Left ventricle myocardium inferior (tissue), 1 donor: ENCODE measurements around the gene GABPB2. TPM values are rescaled to one million over a fixed set of nuclear protein-coding genes. Genes with fewer than 3 reads are reported as not detected.
A peak's percentile ranks its signal among the peaks of the same experiment; 100 is the strongest.

ENCODE experiments used
- DNase-seq: peaks from one replicate; pipeline ENCODE4 v3.0.0-alpha.2; 2020
- H3K27ac ChIP-seq: fragments of 200-600 bp; replicated peaks from 2 replicates; pipeline ENCODE4 v1.8.0; 2021
- H3K27me3 ChIP-seq: fragments of 200-600 bp; 2 replicates; pipeline ENCODE4 v1.8.0; 2021; ENCODE audit warnings: low read depth
- H3K36me3 ChIP-seq: fragments of 200-600 bp; 2 replicates; pipeline ENCODE4 v1.8.0; 2021
- H3K4me1 ChIP-seq: fragments of 200-600 bp; 2 replicates; pipeline ENCODE4 v1.8.0; 2021
- H3K4me3 ChIP-seq: fragments of 200-600 bp; 2 replicates; pipeline ENCODE4 v1.8.0; 2021; ENCODE audit warnings: mild to moderate bottlenecking, moderate library complexity
- H3K9me3 ChIP-seq: fragments of 200-600 bp; replicated peaks from 2 replicates; pipeline ENCODE4 v1.8.0; 2021
- CTCF ChIP-seq: fragments of 200-600 bp; IDR thresholded peaks from 2 replicates; pipeline ENCODE4 v1.8.0; 2021; ENCODE audit warnings: antibody characterized with exemption, mild to moderate bottlenecking, borderline replicate concordance
- intact Hi-C: fragments of 100-400 bp; cut with micrococcal nuclease; formaldehyde crosslinking; loops from one replicate; pipeline ENCODE4 v1.11.0; 2022
- total RNA-seq: library from RNA; stranded (reverse); fragmentation: NEBNext Ultra II Directional; extraction: Animal tissue kit (Norgen Biotek cat#: 25700); gene quantifications from one replicate; pipeline ENCODE4 v1.2.1, GENCODE V29; 2021
- donor health status: DM: no; HTN: yes; CAD: no; lungs with severe emphysema.

GABPB2 gene
- total RNA-seq, 1 donor from 2014 or later, result 12.2 TPM

DNA sequence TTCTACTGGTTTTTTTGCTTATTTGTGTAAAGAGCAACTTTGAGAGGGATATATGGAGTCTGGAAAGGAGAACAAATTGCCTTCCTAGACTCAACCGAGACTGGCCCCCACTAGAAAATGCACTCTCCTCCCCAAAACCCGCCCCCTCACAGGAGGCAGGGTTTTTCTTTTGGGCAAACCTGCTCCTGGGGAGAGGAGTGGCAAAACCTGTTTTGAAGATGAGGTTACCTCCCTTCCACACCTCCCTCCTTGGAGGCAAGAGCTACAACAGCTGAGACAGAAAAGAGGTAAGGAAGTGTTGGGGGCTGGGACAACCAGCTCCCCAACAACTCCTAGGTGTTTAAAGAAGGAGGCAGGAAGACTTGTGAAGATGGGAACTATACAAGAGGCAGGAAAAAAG is 34.2 kb upstream of the GABPB2 start, which contains the start of gene BNIPL:
TSS of gene BNIPL (plus strand) at position 231 of the 400 bp plus-strand sequence. CDS start at position 371, 140 bp downstream.
- Histone ChIP-seq H3K4me1 (peaks cover 29% of the 10 kb centered on the region), H3K4me3 (no peak within 1 kb of the TSS), H3K9me3 (no peaks in the 10 kb centered on the region), H3K36me3 (peaks cover 38% of the 10 kb centered on the region), H3K27ac (peak within 1 kb of the TSS; percentile 47), H3K27me3 (no peaks in the 10 kb centered on the region)
- intact Hi-C loops, result no loop called here
- no peak for TF ChIP-seq CTCF
- DNase-seq, result no peak

DNA sequence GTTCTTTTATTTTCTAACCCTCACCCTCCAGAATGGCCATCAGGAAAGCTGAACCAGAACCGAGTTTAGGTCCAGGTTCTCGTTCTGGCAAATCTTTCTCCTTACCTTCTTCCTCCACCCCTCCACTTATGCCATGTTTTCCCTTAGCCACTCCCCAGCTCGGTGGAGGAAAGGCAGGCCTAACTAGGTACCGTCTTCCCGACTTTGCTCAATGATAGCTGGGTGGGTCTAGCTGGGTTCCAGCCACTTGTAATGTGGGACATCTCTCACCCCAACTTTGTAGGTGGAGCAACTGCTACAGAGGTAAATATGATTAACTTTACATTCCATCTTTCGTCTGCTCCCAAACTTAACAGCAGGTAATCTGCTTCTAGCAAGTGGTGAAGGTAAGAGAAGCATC is 33.5 kb upstream of the GABPB2 start:
- Histone ChIP-seq H3K4me3 (no peak overlapping the region), H3K9me3 (no peaks in the 10 kb centered on the region), H3K27ac (no peak overlapping the region), H3K4me1 (peaks cover 29% of the 10 kb centered on the region), H3K27me3 (no peaks in the 10 kb centered on the region), H3K36me3 (peaks cover 31% of the 10 kb centered on the region)
- TF ChIP-seq CTCF, result no peak
- intact Hi-C loops, result no loop called here
- DNase-seq, result no peak

DNA sequence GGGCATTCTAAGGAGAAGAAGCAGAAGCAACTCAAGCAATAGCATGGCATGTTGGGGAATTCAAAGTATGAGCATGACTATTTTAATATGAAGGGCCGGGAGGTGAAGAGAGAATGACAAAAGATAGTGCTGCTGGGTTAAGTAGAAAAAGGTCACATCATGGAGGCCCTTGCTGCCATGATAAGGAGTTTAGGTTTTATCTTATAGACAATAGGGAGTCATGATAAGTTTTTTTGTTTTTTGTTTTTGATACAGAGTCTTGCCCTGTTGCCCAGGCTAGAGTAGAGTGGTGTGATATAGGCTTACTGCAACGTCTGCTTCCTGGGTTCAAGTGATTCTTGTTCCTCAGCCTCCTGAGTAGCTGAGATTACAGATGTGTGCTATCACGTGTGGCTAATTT is 31.0 kb upstream of the GABPB2 start:
- intact Hi-C loops, result no loop called here
- H3K4me3 ChIP-seq, result no peak overlapping the region

GRCh38 chr1:151043163-151043562 is 27.4 kb upstream of the GABPB2 start:
- Histone ChIP-seq H3K27ac (no peak overlapping the region), H3K4me1 (peaks cover 25% of the 10 kb centered on the region), H3K9me3 (no peaks in the 10 kb centered on the region), H3K36me3 (peaks cover 4% of the 10 kb centered on the region), H3K4me3 (no peak overlapping the region), H3K27me3 (no peaks in the 10 kb centered on the region)
- TF ChIP-seq CTCF, result no peak
- no peak for DNase-seq
- intact Hi-C loops, result no loop called here

More for the DNA sequence above, 31.0 kb upstream of the GABPB2 start:
- no peaks in the 10 kb centered on the region for H3K27me3 ChIP-seq
- H3K36me3 ChIP-seq, result peaks cover 13% of the 10 kb centered on the region
- H3K4me1 ChIP-seq, result peaks cover 24% of the 10 kb centered on the region
- no peaks in the 10 kb centered on the region for H3K9me3 ChIP-seq
- DNase-seq, result no peak
- no peak overlapping the region for H3K27ac ChIP-seq
- TF ChIP-seq CTCF, result no peak

GRCh38 chr1:151047591-151047924 is 23.0 kb upstream of the GABPB2 start, which contains the start of gene C1orf56:
TSS of gene C1orf56 (plus strand) at chr1:151047751. CDS start at chr1:151047848, 97 bp downstream.
- H3K4me3 ChIP-seq, result peak within 1 kb of the TSS; percentile 96
- H3K27me3 ChIP-seq, result no peaks in the 10 kb centered on the region
- peak within 1 kb of the TSS; percentile 94 for H3K27ac ChIP-seq
- TF ChIP-seq CTCF, result no peak
- peaks cover 17% of the 10 kb centered on the region for H3K36me3 ChIP-seq
- DNase-seq, result peak; percentile 68
- H3K9me3 ChIP-seq, result no peaks in the 10 kb centered on the region
- intact Hi-C loops, result no loop called here
- peaks cover 51% of the 10 kb centered on the region for H3K4me1 ChIP-seq
